MM.1S (cell line): ENCODE measurements around the gene MAP2.

ENCODE experiments used
- DNase-seq: peaks from one replicate; pipeline ENCODE4 v3.0.0-alpha.2; 2015
- H2AFZ ChIP-seq: fragments of 300-600 bp; sonication (generic); 2 replicates; pipeline ENCODE4 v1.6.0; 2016; ENCODE audit warnings: antibody characterized with exemption, low read length
- H3F3A ChIP-seq: fragments of 300-600 bp; sonication (generic); 2 replicates; pipeline ENCODE4 v1.6.1; 2016; ENCODE audit warnings: mild to moderate bottlenecking, antibody characterized with exemption, low read length, moderate library complexity, mixed read lengths; ENCODE audit not compliant: insufficient read depth
- H3K27ac ChIP-seq: fragments of 300-600 bp; sonication (generic); 2 replicates; pipeline ENCODE4 v1.5.1; 2016; ENCODE audit warnings: mild to moderate bottlenecking, low read length
- H3K27me3 ChIP-seq: fragments of 300-600 bp; sonication (generic); replicated peaks from 2 replicates; pipeline ENCODE4 v1.6.0; 2016; ENCODE audit warnings: low read length; ENCODE audit not compliant: insufficient read depth
- H3K36me3 ChIP-seq: fragments of 300-600 bp; sonication (generic); replicated peaks from 2 replicates; pipeline ENCODE4 v1.6.1; 2016; ENCODE audit warnings: mild to moderate bottlenecking, low read length, mixed read lengths; ENCODE audit not compliant: insufficient read depth
- H3K4me1 ChIP-seq: fragments of 300-600 bp; sonication (generic); 2 replicates; pipeline ENCODE4 v1.6.1; 2016; ENCODE audit warnings: low read length, mixed read lengths
- H3K4me2 ChIP-seq: fragments of 300-600 bp; sonication (generic); 2 replicates; pipeline ENCODE4 v1.6.0; 2016; ENCODE audit warnings: low read depth, low read length
- H3K4me3 ChIP-seq: fragments of 300-600 bp; sonication (generic); 2 replicates; pipeline ENCODE4 v1.5.1; 2016; ENCODE audit warnings: low read length, mixed read lengths
- H3K79me2 ChIP-seq: fragments of 300-600 bp; sonication (generic); 2 replicates; pipeline ENCODE4 v1.6.1; 2016; ENCODE audit warnings: mixed run types, low read length, mixed read lengths
- H3K9ac ChIP-seq: fragments of 300-600 bp; sonication (generic); 2 replicates; pipeline ENCODE4 v1.6.1; 2016; ENCODE audit warnings: low read length, mixed read lengths
- H3K9me2 ChIP-seq: fragments of 300-600 bp; sonication (generic); replicated peaks from 2 replicates; pipeline ENCODE4 v1.6.1; 2016; ENCODE audit warnings: mild to moderate bottlenecking, low read length, mixed read lengths; ENCODE audit not compliant: insufficient read depth
- H3K9me3 ChIP-seq: fragments of 300-600 bp; sonication (generic); replicated peaks from 2 replicates; pipeline ENCODE4 v1.6.1; 2016; ENCODE audit warnings: mild to moderate bottlenecking, low read length, mixed read lengths; ENCODE audit not compliant: insufficient read depth
- H4K20me1 ChIP-seq: fragments of 300-600 bp; sonication (generic); 2 replicates; pipeline ENCODE4 v1.6.1; 2016; ENCODE audit warnings: mild to moderate bottlenecking, low read length, moderate library complexity, mixed read lengths; ENCODE audit not compliant: insufficient read depth
- EZH2 ChIP-seq: fragments of 300-600 bp; sonication (generic); optimal IDR thresholded peaks from 2 replicates; pipeline ENCODE3; 2017; ENCODE audit warnings: low read depth, mild to moderate bottlenecking, antibody characterized with exemption, low read length, mixed read lengths
- EZH2phosphoT487 ChIP-seq: fragments of 300-600 bp; sonication (generic); IDR thresholded peaks from 2 replicates; pipeline ENCODE4 v1.6.1; 2018; ENCODE audit warnings: antibody characterized with exemption, low read length
- TF ChIP-seq, protein P1 (sequence below): fragments of 300-600 bp; sonication (generic); IDR thresholded peaks from 2 replicates; pipeline ENCODE4 v1.5.1; 2016; ENCODE audit warnings: antibody characterized with exemption, low read length, mixed read lengths

The MAP2 gene

DNA sequence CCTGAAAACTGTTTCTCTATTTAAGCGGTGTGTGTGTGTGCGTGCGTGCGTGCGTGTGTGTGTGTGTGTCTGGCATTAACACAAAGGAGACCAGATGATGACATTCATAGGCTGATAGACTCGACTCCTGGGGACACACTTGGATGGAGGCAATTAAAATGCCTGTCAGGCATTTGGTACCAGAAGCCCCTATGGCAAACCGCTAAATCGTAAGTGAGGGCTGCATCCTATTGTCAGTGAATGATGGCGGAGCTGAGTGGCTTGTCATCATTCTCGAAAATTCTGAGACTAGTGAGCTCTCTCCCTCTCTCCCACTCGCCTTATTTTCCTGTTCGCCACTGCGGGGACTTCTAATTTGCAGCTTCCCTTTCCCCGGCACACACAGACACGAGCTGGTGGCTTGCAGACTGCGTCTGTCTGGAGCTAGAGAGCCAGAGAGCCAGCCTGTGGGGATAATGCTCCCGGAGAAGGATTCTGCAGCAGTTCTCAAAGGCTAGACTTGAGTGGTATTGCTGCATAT is 155.4 kb downstream of the MAP2 start:
- H4K20me1 ChIP-seq = no peaks in the 10 kb centered on the region
- H3K9me3 ChIP-seq = no peaks in the 10 kb centered on the region
- H3K4me2 ChIP-seq = peak overlapping the region; percentile 80
- peak overlapping the region; percentile 80 for H2AFZ ChIP-seq
- H3K4me3 ChIP-seq = peak overlapping the region; percentile 56
- H3K27me3 ChIP-seq = no peaks in the 10 kb centered on the region
- H3K36me3 ChIP-seq = no peaks in the 10 kb centered on the region
- no peaks in the 10 kb centered on the region for H3F3A ChIP-seq
- no peaks in the 10 kb centered on the region for H3K9me2 ChIP-seq
- no peak overlapping the region for H3K27ac ChIP-seq
- peak overlapping the region; percentile 27; the same call in 1 of the 2 replicates for H3K9ac ChIP-seq
- DNase-seq = peak; percentile 24
- no peak for TF ChIP-seq EZH2phosphoT487
- TF ChIP-seq, protein P1, sequence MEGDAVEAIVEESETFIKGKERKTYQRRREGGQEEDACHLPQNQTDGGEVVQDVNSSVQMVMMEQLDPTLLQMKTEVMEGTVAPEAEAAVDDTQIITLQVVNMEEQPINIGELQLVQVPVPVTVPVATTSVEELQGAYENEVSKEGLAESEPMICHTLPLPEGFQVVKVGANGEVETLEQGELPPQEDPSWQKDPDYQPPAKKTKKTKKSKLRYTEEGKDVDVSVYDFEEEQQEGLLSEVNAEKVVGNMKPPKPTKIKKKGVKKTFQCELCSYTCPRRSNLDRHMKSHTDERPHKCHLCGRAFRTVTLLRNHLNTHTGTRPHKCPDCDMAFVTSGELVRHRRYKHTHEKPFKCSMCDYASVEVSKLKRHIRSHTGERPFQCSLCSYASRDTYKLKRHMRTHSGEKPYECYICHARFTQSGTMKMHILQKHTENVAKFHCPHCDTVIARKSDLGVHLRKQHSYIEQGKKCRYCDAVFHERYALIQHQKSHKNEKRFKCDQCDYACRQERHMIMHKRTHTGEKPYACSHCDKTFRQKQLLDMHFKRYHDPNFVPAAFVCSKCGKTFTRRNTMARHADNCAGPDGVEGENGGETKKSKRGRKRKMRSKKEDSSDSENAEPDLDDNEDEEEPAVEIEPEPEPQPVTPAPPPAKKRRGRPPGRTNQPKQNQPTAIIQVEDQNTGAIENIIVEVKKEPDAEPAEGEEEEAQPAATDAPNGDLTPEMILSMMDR = no peak
- TF ChIP-seq EZH2 = no peak
- no peaks in the 10 kb centered on the region for H3K4me1 ChIP-seq
- H3K79me2 ChIP-seq = no peaks in the 10 kb centered on the region

DNA sequence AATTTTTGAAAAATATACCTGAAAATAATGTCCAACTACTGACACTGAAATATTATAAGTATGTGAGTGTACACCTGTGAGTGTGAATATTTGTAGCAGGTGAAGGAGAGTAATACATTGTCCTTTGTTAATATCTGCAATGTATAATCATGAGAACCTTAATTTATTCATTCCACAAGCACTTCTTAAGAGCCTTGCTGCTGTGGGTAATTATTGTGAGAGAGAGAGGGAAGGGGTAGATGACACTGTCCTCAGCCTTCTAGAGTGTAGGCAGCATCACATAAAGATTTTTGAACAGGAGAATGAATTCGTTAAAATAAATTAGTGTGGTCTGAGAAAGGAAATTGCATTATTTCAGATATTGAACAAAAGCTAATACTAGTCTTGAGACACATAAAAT is 157.2 kb downstream of the MAP2 start:
- Histone ChIP-seq H3K4me1 (no peaks in the 10 kb centered on the region), H3K4me3 (no peak overlapping the region), H3K9me3 (no peaks in the 10 kb centered on the region), H3K27ac (no peak overlapping the region), H3K9ac (no peak overlapping the region), H4K20me1 (no peaks in the 10 kb centered on the region), H3K4me2 (no peak overlapping the region), H3F3A (no peaks in the 10 kb centered on the region), H3K79me2 (no peaks in the 10 kb centered on the region), H3K27me3 (no peaks in the 10 kb centered on the region), H3K36me3 (no peaks in the 10 kb centered on the region), H3K9me2 (no peaks in the 10 kb centered on the region), H2AFZ (no peak overlapping the region)
- DNase-seq = no peak
- TF ChIP-seq EZH2 (no peak), EZH2phosphoT487 (no peak)
- TF ChIP-seq, protein P1 = no peak

GRCh38 chr2:209582281-209582680 is 158.4 kb downstream of the MAP2 start:
- TF ChIP-seq EZH2 (no peak), EZH2phosphoT487 (no peak)
- no peak for DNase-seq

DNA sequence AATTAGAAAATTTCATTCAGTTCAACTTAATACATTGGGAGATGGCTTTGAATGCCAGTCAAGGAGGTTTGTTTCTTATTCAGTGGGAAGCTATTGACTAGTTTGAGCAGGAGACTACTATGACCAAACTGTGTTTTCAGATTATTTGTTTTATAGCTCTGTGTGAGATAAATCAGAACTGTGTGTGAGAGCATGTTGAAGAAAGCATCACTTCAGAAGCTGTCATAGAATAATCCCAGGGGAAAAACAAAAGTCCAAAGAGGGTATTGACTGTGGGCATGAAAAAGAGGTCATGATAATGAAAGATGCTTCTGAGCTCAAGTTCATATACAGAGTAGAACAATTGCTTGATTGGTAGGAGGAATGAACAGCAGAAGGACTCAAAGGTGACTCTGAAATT is 160.6 kb downstream of the MAP2 start:
- Histone ChIP-seq H3K27ac (no peak overlapping the region), H3K27me3 (no peaks in the 10 kb centered on the region), H3K4me2 (no peak overlapping the region), H3K4me1 (no peaks in the 10 kb centered on the region), H2AFZ (no peak overlapping the region), H3K9ac (no peak overlapping the region), H4K20me1 (no peaks in the 10 kb centered on the region), H3K36me3 (no peaks in the 10 kb centered on the region), H3K9me2 (no peaks in the 10 kb centered on the region), H3K9me3 (no peaks in the 10 kb centered on the region), H3F3A (no peaks in the 10 kb centered on the region), H3K4me3 (no peak overlapping the region), H3K79me2 (no peaks in the 10 kb centered on the region)
- no peak for TF ChIP-seq EZH2phosphoT487
- TF ChIP-seq, protein P1 = no peak
- no peak for TF ChIP-seq EZH2
- no peak for DNase-seq

More at GRCh38 chr2:209582281-209582680, 158.4 kb downstream of the MAP2 start:
- no peak overlapping the region for H3K4me2 ChIP-seq
- no peak overlapping the region for H3K9ac ChIP-seq
- no peak overlapping the region for H2AFZ ChIP-seq
- no peaks in the 10 kb centered on the region for H3K79me2 ChIP-seq
- no peaks in the 10 kb centered on the region for H3K9me2 ChIP-seq
- no peaks in the 10 kb centered on the region for H3K9me3 ChIP-seq
- no peaks in the 10 kb centered on the region for H3F3A ChIP-seq
- no peak overlapping the region for H3K4me3 ChIP-seq
- H4K20me1 ChIP-seq = no peaks in the 10 kb centered on the region
- no peaks in the 10 kb centered on the region for H3K4me1 ChIP-seq
- no peaks in the 10 kb centered on the region for H3K36me3 ChIP-seq
- H3K27me3 ChIP-seq = no peaks in the 10 kb centered on the region
- H3K27ac ChIP-seq = no peak overlapping the region
